Measurements from ENCODE around the gene CUBN.

- TF ChIP-seq CTCF (IDR thresholded peaks at IDR 0.05; ENCODE audit: insufficient read depth, low read depth, low read length) (no peak), EZH2 (IDR thresholded peaks at IDR 0.05; ENCODE audit: insufficient read depth, low read length) (no peak)
Measured at GRCh38 chr10:17004801-17005380, 124.7 kb downstream of the CUBN start.

Data from astrocyte (in vitro differentiated cells and primary cell).